ENCODE data around the gene JAG1.
"Not testable (repeated sequence)": the region's sequence is repeated elsewhere in the genome, so short reads cannot be mapped to it uniquely, and the experiment has no call there.

JAG1 gene

GRCh38 chr20:10590950-10591671, 82.7 kb downstream of the JAG1 start:
- TF ChIP-seq KLF7 (tag by site-specific recombination; IDR thresholded peaks at IDR 0.05; ENCODE audit: borderline replicate concordance) = no peak
- no peak for TF ChIP-seq ZNF157 (tag by site-specific recombination; IDR thresholded peaks at IDR 0.05)
- no peak for TF ChIP-seq OSR2 (tag by site-specific recombination; IDR thresholded peaks at IDR 0.05)
- no peak for TF ChIP-seq YY2 (tag by site-specific recombination; IDR thresholded peaks at IDR 0.05)
- TF ChIP-seq ZNF660 (tag by site-specific recombination; IDR thresholded peaks at IDR 0.05) = no peak
- TF ChIP-seq ZNF350 (tag by site-specific recombination; IDR thresholded peaks at IDR 0.05) = no peak
- no peak for TF ChIP-seq ZNF221 (tag by site-specific recombination; IDR thresholded peaks at IDR 0.05; ENCODE audit: borderline replicate concordance)
- TF ChIP-seq ZBTB20 (tag by site-specific recombination; IDR thresholded peaks at IDR 0.05) = no peak
- no peak for TF ChIP-seq ZNF146 (tag by site-specific recombination; IDR thresholded peaks at IDR 0.05)
- TF ChIP-seq ZNF610 (tag by site-specific recombination; IDR thresholded peaks at IDR 0.05; ENCODE audit: borderline replicate concordance) = no peak
- TF ChIP-seq KLF1 (tag by site-specific recombination; IDR thresholded peaks at IDR 0.05) = no peak
- TF ChIP-seq ZNF341 (tag by site-specific recombination; IDR thresholded peaks at IDR 0.05; ENCODE audit: low read depth) = no peak
- Histone ChIP-seq H3K36me3 (ENCODE audit: control insufficient read depth in 2 of 2, insufficient read depth in 1 of 2, low read length in 2 of 2) (no peaks in the 10 kb centered on the region), H3K4me1 (ENCODE audit: control insufficient read depth, insufficient read depth, low read length) (peaks cover 5% of the 10 kb centered on the region), H3K9me3 (ENCODE audit: control insufficient read depth, insufficient read depth, low read depth, low read length) (no peaks in the 10 kb centered on the region), H3K27ac (ENCODE audit: extremely low read depth, low read depth, low read length) (no peak overlapping the region; the same call in 1 of the 2 replicates), H3K4me3 (ENCODE audit: low read depth, low read length) (no peak overlapping the region)
- ChIA-PET POLR2A (no interaction called here), CTCF (interaction anchor here (0.6 kb wide), 2 partner anchors 20 to 690 kb away, joined by 4 read pairs; no protein-coding TSS in a partner anchor)

GRCh38 chr20:10590446-10590845, 83.4 kb downstream of the JAG1 start:
- H3K4me3 ChIP-seq (ENCODE audit: low read depth, low read length); H3K27ac ChIP-seq (ENCODE audit: extremely low read depth, low read depth, low read length); H3K4me1 ChIP-seq (ENCODE audit: control insufficient read depth, insufficient read depth, low read length); H3K9me3 ChIP-seq (ENCODE audit: control insufficient read depth, insufficient read depth, low read depth, low read length); POLR2A ChIA-PET; H3K36me3 ChIP-seq (ENCODE audit: control insufficient read depth in 2 of 2, insufficient read depth in 1 of 2, low read length in 2 of 2): not testable (repeated sequence)
- CTCF ChIA-PET = interaction anchor here (0.6 kb wide), 1 partner anchor 36 kb away, joined by 3 read pairs; no protein-coding TSS in a partner anchor

All from HEK293 (cell line).